HCT116 (cell line): ENCODE data around the gene PLEKHM3. TPM values are rescaled to one million over a fixed set of nuclear protein-coding genes. Genes with fewer than 3 reads are reported as not detected.

Source experiments
- ATAC-seq: fragments of 200-7000 bp; cut with Tn5 transposase; 2 replicates; pipeline ENCODE4 v1.9.1; 2020; ENCODE audit warnings: mild to moderate bottlenecking, moderate library complexity
- BruUV-seq: library from RNA; stranded (reverse); fragments of 400-500 nt; replicated peaks from 2 replicates; lab custom pipeline; 2021; lab: Mats Ljungman, UMichigan
- CTCF ChIA-PET: fragments of 300-600 bp; sonication (Branson Sonifier 250); formaldehyde crosslinking; loops from one replicate; lab custom pipeline; 2021; ENCODE audit warnings: antibody characterized with exemption; lab: Charles Lee
- POLR2A ChIA-PET: fragments of 300-600, 350-600 bp; sonication (Branson Sonifier 250); formaldehyde crosslinking; loops from one replicate; lab custom pipeline; 2021; ENCODE audit warnings: antibody characterized with exemption; lab: Charles Lee
- RAD21 ChIA-PET, 2 experiments: fragments of 300-600 bp; sonication (Branson Sonifier 250); formaldehyde crosslinking; loops; one replicate each; lab custom pipeline; 2023; ENCODE audit warnings: low total read pairs in 2 of 2; ENCODE audit not compliant: uncharacterized antibody in 2 of 2, unreplicated experiment in 2 of 2, low non-redundant PET in 1 of 2; lab: Charles Lee
- DNase-seq: peaks from one replicate; pipeline ENCODE4 v3.0.0-alpha.2; 2010; ENCODE audit warnings: low read depth, low spot score
- H2AFZ ChIP-seq: fragments of 200-600 bp; shearing (Covaris generic), sonication (generic); 2 replicates; pipeline ENCODE4 v1.6.1; 2017; ENCODE audit warnings: low read depth, mixed run types, mixed read lengths, antibody characterized with exemption, low read length; ENCODE audit not compliant: poor library complexity, severe bottlenecking
- H3K27ac ChIP-seq: 2 replicates; pipeline ENCODE4 v1.5.1; 2012; ENCODE audit warnings: low read depth, low read length
- H3K27me3 ChIP-seq: fragments of 200-600 bp; sonication (generic); 2 replicates; pipeline ENCODE4 v1.6.1; 2016; ENCODE audit warnings: mixed run types, low read length, mixed read lengths; ENCODE audit not compliant: insufficient read depth
- H3K36me3 ChIP-seq, 2 experiments: fragments of 200-500 bp in 1 of 2; fragments of 200-600 bp in 1 of 2; sonication (Bioruptor generic) in 1 of 2; sonication (generic) in 1 of 2; 2 replicates each; pipeline versions ENCODE4 v1.5.1 to v1.6.1; 2014 to 2016; ENCODE audit warnings: low read length in 2 of 2, inconsistent platforms in 1 of 2, mixed read lengths in 1 of 2, mixed run types in 1 of 2; ENCODE audit not compliant: insufficient read depth in 2 of 2, control insufficient read depth in 1 of 2
- H3K4me1 ChIP-seq, 2 experiments: fragments of 200-600 bp in 1 of 2; sonication (generic) in 1 of 2; 2 replicates each; pipeline versions ENCODE4 v1.5.1 to v1.6.1; 2012 to 2017; ENCODE audit warnings: low read length in 2 of 2, inconsistent platforms in 1 of 2, mild to moderate bottlenecking in 1 of 2, mixed read lengths in 1 of 2, mixed run types in 1 of 2, moderate library complexity in 1 of 2; ENCODE audit not compliant: insufficient read depth in 2 of 2, control insufficient read depth in 1 of 2
- H3K4me2 ChIP-seq: fragments of 200-600 bp; sonication (generic); 2 replicates; pipeline ENCODE4 v1.6.1; 2017; ENCODE audit warnings: mixed run types, low read length, mixed read lengths
- H3K4me3 ChIP-seq, 2 experiments: fragments of 200-600 bp in 1 of 2; sonication (generic) in 1 of 2; replicated peaks in 1 of 2; 2 replicates each; pipeline ENCODE4 v1.5.1; 2011 to 2016; ENCODE audit warnings: low read length in 2 of 2, control low read depth in 1 of 2, low read depth in 1 of 2, mild to moderate bottlenecking in 1 of 2, mixed read lengths in 1 of 2, mixed run types in 1 of 2
- H3K79me2 ChIP-seq: fragments of 200-600 bp; sonication (generic); 2 replicates; pipeline ENCODE4 v1.6.1; 2017; ENCODE audit warnings: mild to moderate bottlenecking, mixed run types, low read length, moderate library complexity, mixed read lengths; ENCODE audit not compliant: insufficient read depth
- H3K9ac ChIP-seq: fragments of 200-600 bp; sonication (generic); 2 replicates; pipeline ENCODE4 v1.6.1; 2016; ENCODE audit warnings: low read length, mixed read lengths
- H3K9me2 ChIP-seq: fragments of 200-600 bp; sonication (generic), shearing (Covaris generic); 2 replicates; pipeline ENCODE4 v1.6.1; 2017; ENCODE audit warnings: mixed run types, mild to moderate bottlenecking, moderate library complexity; ENCODE audit not compliant: insufficient read depth
- H3K9me3 ChIP-seq, 2 experiments: fragments of 200-500 bp in 1 of 2; fragments of 200-600 bp in 1 of 2; sonication (Bioruptor generic) in 1 of 2; sonication (generic) in 1 of 2; 2 replicates each; pipeline ENCODE4 v1.6.1; 2014 to 2017; ENCODE audit warnings: low read length in 2 of 2, mixed read lengths in 2 of 2, inconsistent platforms in 1 of 2, low read depth in 1 of 2, mild to moderate bottlenecking in 1 of 2, mixed run types in 1 of 2, moderate library complexity in 1 of 2; ENCODE audit not compliant: control insufficient read depth in 1 of 2, insufficient read depth in 1 of 2
- H4K20me1 ChIP-seq: fragments of 200-600 bp; sonication (generic), shearing (Covaris generic); 2 replicates; pipeline ENCODE4 v1.6.1; 2017; ENCODE audit warnings: mixed run types, mild to moderate bottlenecking, moderate library complexity; ENCODE audit not compliant: insufficient read depth
- CBX3 ChIP-seq: IDR thresholded peaks from 2 replicates; pipeline ENCODE4 v1.6.1; 2012; ENCODE audit warnings: low read depth
- CEBPB ChIP-seq: IDR thresholded peaks from 2 replicates; pipeline ENCODE4 v1.6.1; 2012; ENCODE audit warnings: low read depth
- EGR1 ChIP-seq: IDR thresholded peaks from 2 replicates; pipeline ENCODE4 v1.6.1; 2012; ENCODE audit warnings: low read depth
- EZH2 ChIP-seq: fragments of 200-600 bp; sonication (generic); IDR thresholded peaks from 2 replicates; pipeline ENCODE4 v1.6.1; 2017; ENCODE audit warnings: antibody characterized with exemption, mixed run types
- EZH2phosphoT487 ChIP-seq: fragments of 200-600 bp; IDR thresholded peaks from 2 replicates; pipeline ENCODE4 v1.6.1; 2018; ENCODE audit warnings: antibody characterized with exemption, borderline replicate concordance
- FOSL1 ChIP-seq: IDR thresholded peaks from 2 replicates; pipeline ENCODE4 v1.6.1; 2012; ENCODE audit warnings: low read depth
- JUND ChIP-seq: IDR thresholded peaks from 2 replicates; pipeline ENCODE4 v1.6.1; 2012
- POLR2A ChIP-seq: IDR thresholded peaks from 2 replicates; pipeline ENCODE4 v1.7.0; 2011; ENCODE audit warnings: borderline replicate concordance; ENCODE audit not compliant: insufficient read depth, insufficient read length; ENCODE audit errors: extremely low read depth
- POLR2AphosphoS5 ChIP-seq: IDR thresholded peaks from 2 replicates; pipeline ENCODE4 v1.6.1; 2011; ENCODE audit warnings: mild to moderate bottlenecking, low read depth, low read length, moderate library complexity
- SIN3A ChIP-seq: IDR thresholded peaks from 2 replicates; pipeline ENCODE4 v1.6.1; 2012; ENCODE audit warnings: low read depth
- TCF7L2 ChIP-seq: IDR thresholded peaks from 2 replicates; pipeline ENCODE4 v1.7.0; 2011; ENCODE audit warnings: borderline replicate concordance, inconsistent platforms; ENCODE audit not compliant: insufficient read depth, insufficient read length; ENCODE audit errors: extremely low read depth
- YY1 ChIP-seq: IDR thresholded peaks from 2 replicates; pipeline ENCODE4 v1.6.1; 2011; ENCODE audit warnings: low read length, low read depth, moderate library complexity, mild to moderate bottlenecking; ENCODE audit not compliant: insufficient replicate concordance; ENCODE audit errors: extremely low read depth
- ZFX ChIP-seq: fragments of 450-650 bp; IDR thresholded peaks from 2 replicates; pipeline ENCODE4 v1.6.1; 2017
- intact Hi-C: fragments of 100-400 bp; cut with micrococcal nuclease; formaldehyde crosslinking; loops from 2 replicates; pipeline ENCODE4 v1.10.0; 2022
- total RNA-seq: library from RNA; stranded (reverse); gene quantifications from one replicate; pipeline ENCODE4 v1.2.1, GENCODE V29; 2021; ENCODE audit not compliant: unreplicated experiment
- TF ChIP-seq, protein P1 (sequence below): IDR thresholded peaks from 2 replicates; pipeline ENCODE4 v1.6.1; 2012
- TF ChIP-seq, protein P2 (sequence below), 3 experiments: fragments of 200-600 bp in 1 of 3; sonication (generic) in 1 of 3; IDR thresholded peaks in 2 of 3; conservative IDR thresholded peaks in 1 of 3; 2 replicates each; pipeline ENCODE4 v1.5.1; 2012 to 2017; ENCODE audit warnings: low read depth in 2 of 3, low read length in 2 of 3, antibody characterized with exemption in 1 of 3, borderline replicate concordance in 1 of 3, control low read depth in 1 of 3, mild to moderate bottlenecking in 1 of 3, mixed read lengths in 1 of 3, mixed run types in 1 of 3, moderate library complexity in 1 of 3; ENCODE audit not compliant: insufficient read depth in 1 of 3
- TF ChIP-seq, protein P3 (sequence below): IDR thresholded peaks from 2 replicates; pipeline ENCODE4 v1.6.1; 2012
- TF ChIP-seq, protein P4 (sequence below): IDR thresholded peaks from 2 replicates; pipeline ENCODE4 v1.6.1; 2012; ENCODE audit warnings: low read depth

The PLEKHM3 gene
- total RNA-seq, 1 experiment from 2014 or later, result 6.3 TPM

DNA sequence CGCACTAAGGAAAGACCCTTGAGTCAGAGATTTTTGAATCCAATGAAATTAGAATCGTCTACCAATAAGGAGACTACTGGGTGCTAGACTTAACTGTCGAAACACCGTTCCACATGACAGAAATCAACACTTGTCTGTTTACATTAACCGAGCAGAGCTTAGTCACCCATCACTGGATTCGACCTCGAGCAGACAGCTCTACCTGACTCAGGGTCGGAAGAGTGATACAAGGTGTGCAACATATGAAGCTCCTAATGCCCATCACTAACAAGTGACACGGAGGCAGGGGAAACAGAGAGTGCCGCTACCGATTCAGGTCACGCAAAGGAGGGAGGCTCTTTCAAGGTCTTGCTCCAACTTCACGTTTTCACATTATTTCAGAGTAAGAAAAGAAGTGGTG, 201.5 kb downstream of the PLEKHM3 start:
- Histone ChIP-seq H4K20me1 (no peaks in the 10 kb centered on the region), H3K79me2 (no peaks in the 10 kb centered on the region), H3K36me3 (no peaks in the 10 kb centered on the region), H3K9ac (no peak overlapping the region), H3K4me1 (peaks cover 14 to 24% of the 10 kb centered on the region in 2 experiments), H3K27me3 (no peaks in the 10 kb centered on the region), H3K4me2 (no peak overlapping the region), H3K4me3 (no peak overlapping the region)
- intact Hi-C loops, result no loop called here
- RAD21 ChIA-PET, result no interaction called here
- ATAC-seq (no peak), DNase-seq (no peak)
- TF ChIP-seq ZFX (no peak), YY1 (no peak), EZH2phosphoT487 (no peak), EZH2 (no peak), CEBPB (no peak), POLR2AphosphoS5 (no peak), POLR2A (no peak), JUND (no peak), SIN3A (no peak), EGR1 (no peak), CBX3 (no peak), FOSL1 (no peak), TCF7L2 (no peak)
- TF ChIP-seq, protein P1, sequence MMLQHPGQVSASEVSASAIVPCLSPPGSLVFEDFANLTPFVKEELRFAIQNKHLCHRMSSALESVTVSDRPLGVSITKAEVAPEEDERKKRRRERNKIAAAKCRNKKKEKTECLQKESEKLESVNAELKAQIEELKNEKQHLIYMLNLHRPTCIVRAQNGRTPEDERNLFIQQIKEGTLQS, result no peak
- TF ChIP-seq, protein P2, sequence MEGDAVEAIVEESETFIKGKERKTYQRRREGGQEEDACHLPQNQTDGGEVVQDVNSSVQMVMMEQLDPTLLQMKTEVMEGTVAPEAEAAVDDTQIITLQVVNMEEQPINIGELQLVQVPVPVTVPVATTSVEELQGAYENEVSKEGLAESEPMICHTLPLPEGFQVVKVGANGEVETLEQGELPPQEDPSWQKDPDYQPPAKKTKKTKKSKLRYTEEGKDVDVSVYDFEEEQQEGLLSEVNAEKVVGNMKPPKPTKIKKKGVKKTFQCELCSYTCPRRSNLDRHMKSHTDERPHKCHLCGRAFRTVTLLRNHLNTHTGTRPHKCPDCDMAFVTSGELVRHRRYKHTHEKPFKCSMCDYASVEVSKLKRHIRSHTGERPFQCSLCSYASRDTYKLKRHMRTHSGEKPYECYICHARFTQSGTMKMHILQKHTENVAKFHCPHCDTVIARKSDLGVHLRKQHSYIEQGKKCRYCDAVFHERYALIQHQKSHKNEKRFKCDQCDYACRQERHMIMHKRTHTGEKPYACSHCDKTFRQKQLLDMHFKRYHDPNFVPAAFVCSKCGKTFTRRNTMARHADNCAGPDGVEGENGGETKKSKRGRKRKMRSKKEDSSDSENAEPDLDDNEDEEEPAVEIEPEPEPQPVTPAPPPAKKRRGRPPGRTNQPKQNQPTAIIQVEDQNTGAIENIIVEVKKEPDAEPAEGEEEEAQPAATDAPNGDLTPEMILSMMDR (IDR thresholded peaks at IDR 0.05 in 2 of 3, conservative IDR thresholded peaks at IDR 0.05 in 1 of 3; ENCODE audit: borderline replicate concordance in 1 of 3, insufficient read depth in 1 of 3, low read depth in 2 of 3, low read length in 2 of 3), result no peak
- TF ChIP-seq, protein P3, sequence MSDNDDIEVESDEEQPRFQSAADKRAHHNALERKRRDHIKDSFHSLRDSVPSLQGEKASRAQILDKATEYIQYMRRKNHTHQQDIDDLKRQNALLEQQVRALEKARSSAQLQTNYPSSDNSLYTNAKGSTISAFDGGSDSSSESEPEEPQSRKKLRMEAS, result no peak
- TF ChIP-seq, protein P4, sequence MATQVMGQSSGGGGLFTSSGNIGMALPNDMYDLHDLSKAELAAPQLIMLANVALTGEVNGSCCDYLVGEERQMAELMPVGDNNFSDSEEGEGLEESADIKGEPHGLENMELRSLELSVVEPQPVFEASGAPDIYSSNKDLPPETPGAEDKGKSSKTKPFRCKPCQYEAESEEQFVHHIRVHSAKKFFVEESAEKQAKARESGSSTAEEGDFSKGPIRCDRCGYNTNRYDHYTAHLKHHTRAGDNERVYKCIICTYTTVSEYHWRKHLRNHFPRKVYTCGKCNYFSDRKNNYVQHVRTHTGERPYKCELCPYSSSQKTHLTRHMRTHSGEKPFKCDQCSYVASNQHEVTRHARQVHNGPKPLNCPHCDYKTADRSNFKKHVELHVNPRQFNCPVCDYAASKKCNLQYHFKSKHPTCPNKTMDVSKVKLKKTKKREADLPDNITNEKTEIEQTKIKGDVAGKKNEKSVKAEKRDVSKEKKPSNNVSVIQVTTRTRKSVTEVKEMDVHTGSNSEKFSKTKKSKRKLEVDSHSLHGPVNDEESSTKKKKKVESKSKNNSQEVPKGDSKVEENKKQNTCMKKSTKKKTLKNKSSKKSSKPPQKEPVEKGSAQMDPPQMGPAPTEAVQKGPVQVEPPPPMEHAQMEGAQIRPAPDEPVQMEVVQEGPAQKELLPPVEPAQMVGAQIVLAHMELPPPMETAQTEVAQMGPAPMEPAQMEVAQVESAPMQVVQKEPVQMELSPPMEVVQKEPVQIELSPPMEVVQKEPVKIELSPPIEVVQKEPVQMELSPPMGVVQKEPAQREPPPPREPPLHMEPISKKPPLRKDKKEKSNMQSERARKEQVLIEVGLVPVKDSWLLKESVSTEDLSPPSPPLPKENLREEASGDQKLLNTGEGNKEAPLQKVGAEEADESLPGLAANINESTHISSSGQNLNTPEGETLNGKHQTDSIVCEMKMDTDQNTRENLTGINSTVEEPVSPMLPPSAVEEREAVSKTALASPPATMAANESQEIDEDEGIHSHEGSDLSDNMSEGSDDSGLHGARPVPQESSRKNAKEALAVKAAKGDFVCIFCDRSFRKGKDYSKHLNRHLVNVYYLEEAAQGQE, result no peak
- TF ChIP-seq, all 23 proteins: peak for 0
- Histone ChIP-seq H3K9me2 (no peaks in the 10 kb centered on the region), H2AFZ (no peak overlapping the region), H3K9me3 (no peaks in the 10 kb centered on the region), H3K27ac (no peak overlapping the region)
- ChIA-PET POLR2A (no interaction called here), CTCF (no interaction called here)
- no TSS peak for BruUV-seq
